PFSK-1 (cell line): ENCODE results near the gene TENM3.

Experiments used
- POLR2AphosphoS5 ChIP-seq: IDR thresholded peaks from 2 replicates; pipeline ENCODE4 v1.6.1; 2012; ENCODE audit warnings: low read depth, mild to moderate bottlenecking, control low read depth, low read length, moderate library complexity
- SIN3A ChIP-seq: IDR thresholded peaks from 2 replicates; pipeline ENCODE4 v1.6.1; 2012; ENCODE audit warnings: mild to moderate bottlenecking, low read length, moderate library complexity, borderline replicate concordance; ENCODE audit not compliant: insufficient read depth
- TAF1 ChIP-seq: IDR thresholded peaks from 2 replicates; pipeline ENCODE4 v1.6.1; 2012; ENCODE audit warnings: low read length, control low read depth, borderline replicate concordance; ENCODE audit not compliant: insufficient read depth
- TF ChIP-seq, protein P1 (sequence below), 2 experiments: IDR thresholded peaks; 2 replicates each; pipeline versions ENCODE4 v1.6.1 to v1.8.0; 2011 to 2012; ENCODE audit warnings: low read depth in 2 of 2, low read length in 2 of 2, control low read depth in 1 of 2, inconsistent platforms in 1 of 2, mild to moderate bottlenecking in 1 of 2, moderate library complexity in 1 of 2; ENCODE audit not compliant: insufficient read depth in 1 of 2

DNA sequence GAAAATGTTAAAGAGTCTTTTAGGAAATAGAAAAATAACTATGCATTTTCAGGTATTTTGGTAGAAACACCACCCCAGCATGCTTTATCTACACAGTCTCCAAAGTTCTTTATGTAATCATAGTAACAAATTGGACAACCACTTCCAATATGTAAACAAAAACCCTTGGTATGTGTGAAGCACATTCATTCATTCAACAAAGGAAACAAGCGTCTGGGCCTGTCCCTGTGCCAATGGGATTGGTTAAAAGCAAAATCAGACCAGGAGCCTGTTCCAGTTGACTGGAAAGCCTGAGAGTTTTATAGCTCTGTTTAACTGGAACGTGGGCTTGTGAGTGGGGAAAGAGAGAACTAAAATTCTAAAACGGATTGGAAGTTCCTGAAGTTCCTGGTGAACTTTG is 41.3 kb upstream of the TENM3 start:
- no peak for TF ChIP-seq POLR2AphosphoS5
- TF ChIP-seq SIN3A, result no peak
- TF ChIP-seq TAF1, result no peak
- TF ChIP-seq, protein P1, sequence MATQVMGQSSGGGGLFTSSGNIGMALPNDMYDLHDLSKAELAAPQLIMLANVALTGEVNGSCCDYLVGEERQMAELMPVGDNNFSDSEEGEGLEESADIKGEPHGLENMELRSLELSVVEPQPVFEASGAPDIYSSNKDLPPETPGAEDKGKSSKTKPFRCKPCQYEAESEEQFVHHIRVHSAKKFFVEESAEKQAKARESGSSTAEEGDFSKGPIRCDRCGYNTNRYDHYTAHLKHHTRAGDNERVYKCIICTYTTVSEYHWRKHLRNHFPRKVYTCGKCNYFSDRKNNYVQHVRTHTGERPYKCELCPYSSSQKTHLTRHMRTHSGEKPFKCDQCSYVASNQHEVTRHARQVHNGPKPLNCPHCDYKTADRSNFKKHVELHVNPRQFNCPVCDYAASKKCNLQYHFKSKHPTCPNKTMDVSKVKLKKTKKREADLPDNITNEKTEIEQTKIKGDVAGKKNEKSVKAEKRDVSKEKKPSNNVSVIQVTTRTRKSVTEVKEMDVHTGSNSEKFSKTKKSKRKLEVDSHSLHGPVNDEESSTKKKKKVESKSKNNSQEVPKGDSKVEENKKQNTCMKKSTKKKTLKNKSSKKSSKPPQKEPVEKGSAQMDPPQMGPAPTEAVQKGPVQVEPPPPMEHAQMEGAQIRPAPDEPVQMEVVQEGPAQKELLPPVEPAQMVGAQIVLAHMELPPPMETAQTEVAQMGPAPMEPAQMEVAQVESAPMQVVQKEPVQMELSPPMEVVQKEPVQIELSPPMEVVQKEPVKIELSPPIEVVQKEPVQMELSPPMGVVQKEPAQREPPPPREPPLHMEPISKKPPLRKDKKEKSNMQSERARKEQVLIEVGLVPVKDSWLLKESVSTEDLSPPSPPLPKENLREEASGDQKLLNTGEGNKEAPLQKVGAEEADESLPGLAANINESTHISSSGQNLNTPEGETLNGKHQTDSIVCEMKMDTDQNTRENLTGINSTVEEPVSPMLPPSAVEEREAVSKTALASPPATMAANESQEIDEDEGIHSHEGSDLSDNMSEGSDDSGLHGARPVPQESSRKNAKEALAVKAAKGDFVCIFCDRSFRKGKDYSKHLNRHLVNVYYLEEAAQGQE (IDR thresholded peaks at IDR 0.05; ENCODE audit: insufficient read depth in 1 of 2, low read depth in 2 of 2, low read length in 2 of 2), result no peak
